ENCODE results near the gene NKAIN2.

The NKAIN2 gene

DNA sequence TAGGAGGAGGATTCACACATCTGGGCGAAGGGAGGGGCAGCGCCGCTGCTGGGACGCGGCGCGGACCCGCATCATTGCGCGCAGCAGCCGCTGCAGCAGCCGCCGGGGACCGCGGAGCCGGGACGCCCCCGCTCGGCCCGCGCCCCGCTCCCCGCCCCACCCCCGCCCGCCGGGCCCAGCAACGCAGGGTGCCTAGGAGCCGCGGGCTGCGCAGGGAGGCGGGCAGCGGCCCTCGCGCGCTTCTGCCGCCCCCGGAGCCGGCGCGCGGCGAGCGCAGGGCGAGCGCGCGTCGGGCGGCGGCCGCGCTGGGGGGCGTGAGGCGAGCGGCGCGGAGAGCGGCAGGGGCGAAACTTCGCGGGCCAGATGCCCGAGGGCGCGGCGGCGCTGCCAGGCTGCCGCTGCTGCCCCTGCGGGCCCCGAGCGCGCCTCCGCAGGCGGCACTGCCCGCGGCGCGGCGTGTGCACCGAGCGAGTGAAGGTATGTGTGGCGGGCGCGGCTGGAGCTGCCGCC lies at the start of gene NKAIN2:
TSS of gene NKAIN2 (plus strand) at position 362 of the 510 bp plus-strand sequence.
- peak; percentile 24 for DNase-seq (ENCODE audit: low spot score)

DNA sequence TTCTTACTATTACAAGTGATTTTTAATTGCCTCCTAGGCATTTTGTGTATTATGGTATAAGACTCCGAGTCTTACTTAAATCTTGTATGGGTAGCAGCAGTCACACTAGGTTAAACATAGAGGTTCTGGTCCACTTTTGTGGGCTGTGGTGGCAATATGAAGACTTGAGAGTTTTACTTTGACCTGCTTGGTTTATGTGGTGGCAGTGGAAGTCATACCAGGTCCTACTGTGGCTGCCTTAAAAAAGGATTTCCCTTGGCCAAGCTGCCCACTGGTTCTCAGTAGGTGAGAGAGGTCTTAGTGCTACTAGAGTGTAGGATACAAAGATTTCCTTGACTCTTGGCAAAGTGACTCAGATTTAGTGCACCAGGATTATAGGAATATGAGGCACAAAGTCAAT lies 44.2 kb upstream of the NKAIN2 start:
- no peak for DNase-seq (ENCODE audit: low spot score)

DNA sequence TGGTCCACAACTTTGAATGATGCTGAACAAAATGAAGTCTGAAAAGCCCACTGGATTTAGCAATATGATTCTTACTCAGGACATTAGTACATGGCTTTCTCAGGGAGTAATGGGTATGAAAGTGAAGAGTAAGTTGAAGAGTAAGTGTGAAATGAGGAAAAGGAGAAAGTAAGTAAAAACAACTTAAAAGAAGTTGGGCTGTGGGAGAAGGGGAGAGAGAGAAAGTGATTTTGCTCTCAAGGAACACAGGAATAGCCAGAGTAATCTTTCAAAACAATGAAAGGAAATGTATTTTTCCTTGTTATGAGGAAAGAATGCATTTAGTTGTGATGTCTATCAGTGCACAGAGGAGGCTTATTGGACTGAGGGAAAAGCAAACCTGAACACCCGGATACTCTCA lies 39.8 kb upstream of the NKAIN2 start:
- no peak for DNase-seq (ENCODE audit: low spot score)

DNA sequence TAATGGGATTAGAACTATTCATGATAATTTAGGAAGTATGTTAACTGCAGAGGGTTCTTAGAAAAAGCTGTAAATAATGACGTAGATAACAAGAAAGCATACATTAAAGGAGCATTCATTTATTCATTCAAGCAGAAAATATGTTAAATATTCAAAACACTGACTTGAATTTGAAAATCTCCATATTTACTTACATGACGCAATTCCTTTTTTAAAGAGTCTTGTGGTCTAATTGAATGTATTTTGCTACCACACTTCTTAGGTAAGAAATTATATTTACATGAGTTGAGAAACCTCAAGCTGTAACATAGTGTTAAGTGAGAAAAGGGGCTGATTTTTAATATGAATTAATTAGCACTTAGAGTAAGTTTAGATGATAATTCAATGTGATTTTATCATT lies 38.9 kb upstream of the NKAIN2 start:
- no peak for DNase-seq (ENCODE audit: low spot score)

DNA sequence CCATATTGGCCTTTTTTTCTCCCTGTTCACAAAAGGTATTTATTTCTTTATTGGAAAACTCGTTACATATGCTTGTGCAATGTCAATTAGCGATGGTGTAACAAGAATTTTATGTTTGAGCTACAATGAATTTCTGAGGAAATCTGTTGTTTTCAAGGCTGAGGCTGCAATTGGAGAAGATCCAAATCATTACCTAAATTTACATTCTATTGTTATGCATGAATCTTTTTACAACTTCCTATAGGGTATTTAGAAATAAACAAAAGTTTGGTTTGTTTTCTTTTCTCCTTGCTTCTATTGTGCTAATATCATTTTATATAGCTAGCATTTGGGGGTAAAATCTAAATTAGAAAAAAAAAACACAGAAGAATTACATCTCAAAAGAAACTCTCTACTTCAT lies 34.7 kb upstream of the NKAIN2 start:
- DNase-seq (ENCODE audit: low spot score), result no peak

DNA sequence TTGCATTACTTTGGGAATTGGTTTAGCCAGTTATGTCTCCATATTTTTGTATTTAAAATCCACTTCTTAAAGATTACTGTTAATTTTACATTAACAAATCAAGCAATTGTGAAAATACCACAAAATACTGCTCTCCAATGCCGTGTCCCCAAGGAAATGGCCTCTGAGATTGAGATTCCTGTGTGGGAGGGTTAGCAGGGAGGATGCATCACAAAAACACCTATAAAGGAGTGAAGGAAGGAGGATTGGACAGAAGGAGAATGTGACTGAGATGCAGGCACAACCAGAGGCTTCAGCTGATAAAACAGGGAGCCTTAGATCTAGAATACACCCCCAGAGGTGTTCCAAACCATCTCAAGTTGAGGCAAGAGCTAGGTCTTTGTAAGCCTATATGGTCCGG lies 34.2 kb upstream of the NKAIN2 start:
- DNase-seq (ENCODE audit: low spot score), result no peak

DNA sequence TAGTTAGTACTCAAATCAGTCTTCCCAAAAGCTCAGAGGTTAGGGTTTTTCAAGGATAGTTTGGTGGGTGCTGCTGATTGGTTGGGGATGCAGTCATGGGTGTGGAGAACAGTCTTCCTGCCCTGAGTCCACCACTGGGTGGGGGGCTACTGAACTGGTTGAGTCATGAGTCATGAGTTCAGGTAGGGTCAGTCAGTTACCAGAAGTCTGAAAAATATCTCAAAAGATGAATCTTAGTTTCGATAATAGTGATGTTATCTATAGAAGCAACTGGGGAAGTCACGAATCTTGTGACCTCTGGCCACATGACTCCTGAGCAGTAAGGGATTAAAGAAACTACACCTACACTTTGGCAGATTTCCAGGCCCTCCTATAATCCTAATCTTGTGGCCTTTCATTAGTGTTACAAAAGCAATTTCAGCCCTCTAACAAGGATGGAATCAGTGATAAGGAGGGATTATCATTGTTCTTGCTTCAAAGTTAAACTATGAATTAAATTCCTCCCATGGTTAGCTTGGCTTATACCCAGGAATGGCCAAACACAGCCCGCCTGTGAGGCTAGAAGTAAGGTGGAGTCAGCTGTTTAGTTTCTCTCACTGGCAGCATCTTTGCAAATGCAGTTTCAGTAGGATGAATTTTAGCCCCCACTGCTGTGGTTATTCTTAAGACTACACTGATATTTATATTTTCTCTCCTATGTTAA lies 33.3 kb upstream of the NKAIN2 start:
- DNase-seq (ENCODE audit: low spot score), result no peak

DNA sequence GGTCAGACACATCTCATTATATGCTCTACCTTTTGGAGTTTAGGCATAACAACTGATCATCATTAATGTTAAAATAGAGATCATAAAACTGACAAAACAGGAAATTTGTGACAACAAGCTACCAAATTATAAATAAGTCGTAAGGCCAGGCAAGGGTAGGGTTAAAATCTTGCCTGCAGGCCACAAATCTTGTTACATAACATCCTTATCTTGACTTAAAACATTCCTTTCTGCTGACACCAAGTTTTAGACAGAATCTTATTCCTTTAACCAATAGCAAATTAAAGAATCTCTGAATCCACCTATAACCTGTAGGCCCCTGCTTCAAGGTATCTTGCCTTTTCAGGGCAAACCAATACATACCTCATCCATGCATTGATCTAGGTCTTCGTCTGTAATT lies 32.5 kb upstream of the NKAIN2 start:
- DNase-seq (ENCODE audit: low spot score), result no peak

DNA sequence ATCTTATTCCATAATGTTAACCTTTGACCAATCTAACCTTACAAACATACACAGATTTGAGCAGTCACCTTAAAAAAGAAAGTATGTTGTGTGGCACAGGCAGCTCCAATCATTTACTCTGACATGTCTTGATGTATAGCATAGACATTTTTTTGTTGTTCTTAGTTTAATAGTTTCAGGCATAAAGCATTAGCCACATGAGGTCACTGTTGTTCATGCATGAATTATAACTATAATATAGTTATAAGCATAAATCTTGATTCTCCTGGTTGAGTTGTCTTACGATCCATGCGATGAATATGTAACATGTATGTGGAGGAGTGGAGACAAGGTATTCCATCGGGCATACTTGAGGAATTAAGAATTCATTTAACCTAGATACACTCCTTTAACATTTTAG lies 26.1 kb upstream of the NKAIN2 start:
- no peak for DNase-seq (ENCODE audit: low spot score)

DNA sequence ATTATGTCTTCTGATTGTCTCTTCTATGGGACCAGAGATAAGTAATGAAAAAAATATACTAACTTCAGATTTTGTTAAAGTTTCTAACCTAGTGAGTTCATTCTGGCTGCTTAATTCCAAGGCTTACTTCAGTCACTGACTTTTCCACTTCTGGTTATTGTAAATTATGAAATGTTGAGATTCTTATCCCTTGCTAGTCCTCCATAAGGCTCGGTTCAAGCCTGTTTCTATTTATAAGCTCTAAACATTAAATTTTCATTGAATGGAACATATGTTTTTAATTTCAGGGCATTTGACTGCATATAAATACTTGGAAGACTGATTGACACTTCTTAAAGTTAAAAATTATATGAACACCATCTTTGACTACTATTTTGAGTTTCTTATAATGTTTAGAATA lies 23.6 kb upstream of the NKAIN2 start:
- DNase-seq (ENCODE audit: low spot score), result no peak

DNA sequence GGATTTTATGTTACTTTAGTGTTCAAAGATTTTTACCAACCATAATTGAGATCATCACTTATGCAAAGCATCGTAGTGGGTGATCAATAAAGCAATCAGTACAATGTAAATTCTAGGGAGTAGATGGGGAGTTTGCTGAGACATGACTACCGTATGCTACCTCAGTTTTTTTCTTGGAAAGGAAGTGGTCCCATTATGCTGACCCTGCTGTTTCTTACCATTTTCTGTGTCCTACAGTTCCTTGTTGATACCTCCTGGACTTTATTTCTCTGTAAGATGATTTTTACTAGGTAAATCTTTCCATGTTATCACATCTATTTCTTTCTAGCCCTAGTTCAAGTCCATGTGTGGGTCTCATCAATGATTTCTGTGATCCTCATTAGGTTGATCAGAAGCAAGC lies 19.3 kb upstream of the NKAIN2 start:
- DNase-seq (ENCODE audit: low spot score), result no peak

DNA sequence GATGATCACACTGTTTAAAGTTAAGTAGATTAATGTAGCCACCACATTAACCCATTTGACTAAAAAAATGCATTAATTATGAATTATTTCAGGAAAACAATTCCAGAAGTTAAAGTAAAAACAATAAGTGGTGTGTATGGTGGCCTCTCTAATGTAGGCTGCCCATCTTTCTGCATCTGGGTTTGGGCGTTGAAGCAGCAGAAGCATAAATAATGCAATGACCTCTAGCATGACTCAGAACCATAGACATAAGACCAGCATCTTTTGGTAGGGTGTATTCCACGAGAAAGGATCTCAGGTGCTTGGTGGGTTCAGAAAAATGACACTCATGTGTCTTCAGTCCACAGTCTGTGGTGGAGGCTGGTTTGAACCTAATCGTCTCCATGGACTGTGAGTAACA lies 18.6 kb upstream of the NKAIN2 start:
- DNase-seq (ENCODE audit: low spot score), result no peak

DNA sequence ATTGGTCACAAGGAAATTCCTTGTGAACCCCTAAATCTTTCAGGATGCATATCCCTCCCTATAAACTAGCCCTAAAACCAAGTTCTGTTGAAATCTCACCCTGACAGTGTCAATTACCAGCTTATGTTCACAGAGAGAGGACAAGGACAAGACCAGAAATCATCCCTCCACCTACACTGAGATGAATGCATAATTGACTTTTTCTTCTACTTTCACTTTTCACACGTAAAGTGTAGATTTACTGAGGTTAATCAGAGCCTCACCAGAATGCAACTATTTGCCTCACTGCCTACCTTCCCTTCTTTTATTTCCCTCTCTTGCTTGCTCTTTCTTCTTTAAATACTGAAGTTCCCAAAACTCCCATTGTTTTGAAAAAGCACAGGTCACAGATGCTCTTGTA lies 15.3 kb upstream of the NKAIN2 start:
- DNase-seq (ENCODE audit: low spot score), result no peak

DNA sequence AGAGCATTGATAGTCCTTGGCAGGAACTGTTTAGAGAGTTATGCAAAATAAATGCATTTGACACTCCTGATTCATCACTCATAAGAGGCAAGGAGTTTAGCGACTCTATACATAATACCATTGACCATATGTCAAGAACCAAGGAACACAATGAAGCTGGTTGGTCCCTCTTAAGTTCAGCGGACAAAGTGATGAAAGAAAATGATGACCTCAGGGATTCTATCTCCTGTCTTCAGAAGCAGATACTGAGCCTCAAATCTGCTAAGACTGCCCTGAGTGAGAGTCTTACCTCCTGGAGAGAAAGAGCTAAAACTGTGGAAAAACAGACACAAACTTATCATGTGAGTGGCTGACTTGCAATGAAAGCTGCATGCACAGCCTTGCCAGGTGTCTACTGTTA lies 9.5 kb upstream of the NKAIN2 start:
- no peak for DNase-seq (ENCODE audit: low spot score)

DNA sequence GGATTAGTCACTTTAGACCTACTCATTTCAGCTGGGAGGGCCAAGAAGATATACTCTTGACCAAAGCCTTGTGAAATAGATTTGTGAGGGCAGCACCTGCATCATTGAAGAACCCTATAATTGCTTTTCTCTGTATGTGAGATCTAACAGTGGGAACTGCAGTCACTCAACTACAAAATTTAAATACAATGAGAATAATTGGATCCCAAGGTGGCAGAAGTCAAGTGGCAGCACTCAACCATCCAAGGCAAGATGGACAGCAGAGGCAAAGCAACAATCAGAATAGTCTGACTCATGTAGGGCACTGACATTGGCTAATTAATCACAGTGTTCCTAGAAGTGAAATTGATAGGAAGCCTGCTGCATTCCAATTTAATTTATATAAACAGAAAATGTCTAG lies 8.9 kb upstream of the NKAIN2 start:
- no peak for DNase-seq (ENCODE audit: low spot score)

DNA sequence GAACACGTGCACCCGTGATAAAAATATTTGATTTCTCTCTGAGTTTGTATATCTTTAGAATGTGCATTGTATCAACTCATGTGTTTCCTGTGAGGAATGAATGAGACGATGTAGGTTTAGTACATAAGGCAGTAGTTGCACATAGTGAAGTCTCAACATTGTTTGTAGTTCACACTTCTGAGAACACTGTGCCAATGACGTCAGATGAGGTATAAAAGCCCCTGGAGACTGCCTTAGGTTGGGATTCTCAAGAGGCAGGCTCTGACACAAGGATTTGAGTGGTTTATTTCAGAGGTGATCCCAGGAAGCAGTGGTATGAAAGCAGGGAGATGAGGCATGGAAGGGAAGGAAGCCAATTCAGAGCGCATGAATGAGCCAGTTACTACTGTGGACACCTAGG lies 2.6 kb upstream of the NKAIN2 start:
- no peak for DNase-seq (ENCODE audit: low spot score)

DNA sequence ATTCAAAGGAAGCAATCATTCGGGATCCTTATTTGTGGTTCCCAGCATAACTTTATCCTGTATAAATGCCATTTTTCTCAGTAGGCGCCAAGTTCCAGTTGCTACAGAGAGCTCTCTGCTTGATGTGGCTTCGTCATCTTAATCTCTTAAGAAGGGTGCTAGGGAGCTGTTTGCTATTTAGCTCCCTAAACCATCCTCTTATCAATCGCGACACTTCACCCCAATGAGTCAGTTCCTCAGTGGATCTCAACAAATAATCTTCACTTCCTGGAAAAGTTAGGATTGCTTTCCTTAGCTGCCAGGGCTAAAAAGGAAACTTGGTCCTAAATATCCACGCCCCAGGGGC lies 1.3 kb upstream of the NKAIN2 start:
- no peak for DNase-seq (ENCODE audit: low spot score)

DNA sequence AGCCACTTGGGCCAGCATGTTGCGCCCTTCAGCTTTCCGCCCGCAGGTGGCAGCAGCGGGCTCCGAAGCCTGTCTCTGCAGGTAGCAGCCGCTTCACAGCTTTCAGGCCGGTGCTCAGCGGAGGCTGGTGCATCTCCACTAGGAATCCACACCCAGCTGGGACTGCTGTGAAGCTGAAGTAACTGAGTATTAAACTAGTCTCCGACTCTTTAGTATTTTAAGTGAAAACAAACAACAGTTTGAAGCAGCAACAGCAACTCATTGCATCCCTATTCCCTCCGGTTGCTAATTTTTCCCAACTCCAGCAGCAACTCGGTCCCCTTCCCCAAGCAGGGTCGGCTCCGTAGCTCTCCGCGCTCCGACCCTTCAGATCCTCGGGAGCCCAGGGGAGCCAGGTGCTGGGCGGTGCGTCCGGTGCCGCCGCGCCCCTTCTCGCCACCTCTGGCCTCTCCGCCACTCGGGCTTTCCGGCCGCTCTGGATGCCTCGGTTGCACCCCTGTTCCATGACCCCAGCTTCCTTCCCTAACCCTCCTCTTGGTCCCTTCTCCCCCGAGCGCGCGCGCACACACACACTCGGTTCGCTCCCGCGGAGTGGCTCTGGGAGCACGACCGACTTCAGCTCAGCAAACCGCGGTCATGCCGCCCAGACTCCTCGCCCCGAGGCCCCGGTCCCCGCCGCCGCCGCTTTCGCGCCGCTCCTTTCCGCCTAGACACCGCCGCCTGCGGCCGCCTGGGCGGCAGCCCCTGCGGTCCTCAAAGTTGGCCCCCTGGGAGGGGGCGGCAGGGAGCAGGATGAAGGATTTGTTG lies 765 bp upstream of the NKAIN2 start:
- peak; percentile 89 for DNase-seq (ENCODE audit: low spot score)

DNA sequence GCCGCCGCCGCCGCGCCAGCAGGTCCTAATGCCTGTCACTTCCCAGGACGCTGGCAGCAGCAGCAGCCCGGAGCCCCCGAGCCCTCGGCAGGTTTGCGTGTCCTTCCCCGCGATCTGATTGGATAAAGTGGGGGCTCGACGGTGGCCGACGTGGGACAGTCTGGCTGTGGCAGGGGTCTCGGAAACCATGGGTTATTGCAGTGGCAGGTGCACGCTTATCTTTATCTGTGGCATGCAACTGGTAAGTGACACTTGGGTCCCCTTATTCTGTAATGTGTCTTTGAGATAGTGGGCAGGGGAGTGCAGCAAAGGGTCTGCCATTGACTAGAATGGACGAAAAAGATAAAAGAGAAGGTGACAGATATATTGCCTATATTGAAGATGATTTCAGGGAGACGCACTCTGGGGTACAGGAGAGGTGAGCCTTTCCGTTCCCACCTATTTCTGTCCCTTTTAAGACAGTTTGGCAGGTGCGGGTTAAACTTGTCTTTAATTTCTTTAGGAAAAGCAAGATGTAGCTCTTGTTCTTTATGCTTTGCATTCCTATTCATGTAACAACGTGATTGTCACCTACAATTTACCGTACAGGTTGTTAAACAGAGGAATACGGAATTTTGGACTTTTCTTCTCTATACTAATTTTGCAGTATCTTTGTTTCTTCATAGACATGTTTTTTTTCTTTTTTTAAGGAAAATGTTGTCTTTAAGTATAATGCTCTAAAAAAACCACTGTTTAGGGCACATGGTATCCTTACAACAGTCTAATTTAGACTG lies 535 bp downstream of the NKAIN2 start:
- DNase-seq (ENCODE audit: low spot score), result no peak

DNA sequence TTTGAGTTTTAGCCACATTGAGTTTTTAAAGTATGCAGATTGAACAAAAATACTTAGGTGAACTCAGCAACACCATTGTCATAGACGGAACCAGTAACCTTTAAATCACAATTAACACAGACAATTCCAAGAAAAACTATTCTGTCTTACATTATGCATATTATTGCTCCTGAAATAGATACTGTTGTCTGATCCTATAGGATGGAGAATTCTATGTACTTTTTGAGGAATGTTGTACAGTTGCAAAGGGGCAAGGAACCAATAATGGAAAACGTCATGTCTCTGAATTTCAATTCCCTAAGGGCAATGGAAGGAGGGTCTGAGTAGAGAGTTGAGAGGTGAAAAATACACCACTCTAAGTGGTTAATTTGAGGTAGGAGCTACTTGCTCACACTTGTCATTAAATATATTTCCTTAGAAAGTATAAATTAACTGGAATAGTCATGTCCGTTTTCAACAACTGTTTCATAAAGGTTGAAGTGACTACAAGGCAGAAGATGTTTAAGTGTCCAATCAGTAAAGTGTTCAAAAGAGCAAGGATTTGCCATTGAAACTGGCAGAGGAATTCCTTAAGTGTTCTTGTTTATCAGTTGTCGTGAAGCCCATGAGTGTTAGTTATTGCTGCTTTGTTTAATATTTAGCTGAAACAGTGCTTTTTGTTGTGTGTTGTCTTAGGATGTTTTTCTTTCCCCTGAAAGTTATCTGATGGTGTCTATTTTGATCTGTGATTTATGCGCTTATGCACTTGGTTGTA lies 1.3 kb downstream of the NKAIN2 start:
- DNase-seq (ENCODE audit: low spot score), result no peak

DNA sequence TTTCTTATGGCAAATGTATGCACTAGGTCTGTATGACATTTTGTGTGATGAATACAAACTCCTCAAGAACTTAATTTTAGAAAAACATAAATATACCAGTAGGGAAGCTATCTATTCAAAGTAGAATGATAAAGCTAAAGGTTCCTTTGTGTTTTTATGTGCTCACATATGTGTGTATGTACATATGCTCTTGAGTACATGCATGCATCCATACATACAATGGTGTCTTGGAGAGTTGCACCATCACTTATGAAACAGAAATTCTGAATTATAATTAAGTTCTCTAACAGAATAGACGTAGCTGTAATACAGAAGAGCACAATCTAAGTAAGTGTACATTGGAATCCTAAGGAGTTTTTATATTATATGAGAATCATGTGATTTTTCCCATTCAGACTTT lies 2.3 kb downstream of the NKAIN2 start:
- no peak for DNase-seq (ENCODE audit: low spot score)

DNA sequence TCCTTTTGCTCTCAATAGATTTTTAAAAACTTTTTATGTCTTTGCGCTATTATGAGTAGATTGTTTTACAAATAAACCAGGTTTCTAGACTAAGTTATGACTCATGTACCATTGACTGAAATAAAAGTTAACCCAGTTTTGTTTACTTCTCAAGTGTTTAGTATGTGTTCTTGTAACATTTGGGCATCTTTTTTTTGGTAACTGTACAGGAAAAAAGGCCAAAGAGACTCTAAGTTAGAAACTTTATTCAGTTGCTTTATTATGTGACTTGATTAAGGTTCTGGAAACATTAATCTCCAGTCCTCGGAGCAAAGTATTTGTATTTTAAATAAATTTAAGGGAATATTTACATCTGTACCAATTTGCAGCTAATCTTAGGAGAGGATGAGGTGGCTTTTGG lies 2.9 kb downstream of the NKAIN2 start:
- DNase-seq (ENCODE audit: low spot score), result no peak

Measured in GM03348 (cell line).